HCT116 (cell line): ENCODE results near the gene MAGEB2. TPM values are rescaled to one million over a fixed set of nuclear protein-coding genes. Genes with fewer than 3 reads are reported as not detected.

Experiments
- ATAC-seq: fragments of 200-7000 bp; cut with Tn5 transposase; 2 replicates; pipeline ENCODE4 v1.9.1; 2020; ENCODE audit warnings: mild to moderate bottlenecking, moderate library complexity
- BruUV-seq: library from RNA; stranded (reverse); fragments of 400-500 nt; replicated peaks from 2 replicates; lab custom pipeline; 2021; lab: Mats Ljungman, UMichigan
- CTCF ChIA-PET: fragments of 300-600 bp; sonication (Branson Sonifier 250); formaldehyde crosslinking; loops from one replicate; lab custom pipeline; 2021; ENCODE audit warnings: antibody characterized with exemption; lab: Charles Lee
- POLR2A ChIA-PET: fragments of 300-600, 350-600 bp; sonication (Branson Sonifier 250); formaldehyde crosslinking; loops from one replicate; lab custom pipeline; 2021; ENCODE audit warnings: antibody characterized with exemption; lab: Charles Lee
- RAD21 ChIA-PET, 2 experiments: fragments of 300-600 bp; sonication (Branson Sonifier 250); formaldehyde crosslinking; loops; one replicate each; lab custom pipeline; 2023; ENCODE audit warnings: low total read pairs in 2 of 2; ENCODE audit not compliant: uncharacterized antibody in 2 of 2, unreplicated experiment in 2 of 2, low non-redundant PET in 1 of 2; lab: Charles Lee
- DNase-seq: peaks from one replicate; pipeline ENCODE4 v3.0.0-alpha.2; 2010; ENCODE audit warnings: low read depth, low spot score
- H2AFZ ChIP-seq: fragments of 200-600 bp; shearing (Covaris generic), sonication (generic); 2 replicates; pipeline ENCODE4 v1.6.1; 2017; ENCODE audit warnings: low read depth, mixed run types, mixed read lengths, antibody characterized with exemption, low read length; ENCODE audit not compliant: poor library complexity, severe bottlenecking
- H3K27ac ChIP-seq: 2 replicates; pipeline ENCODE4 v1.5.1; 2012; ENCODE audit warnings: low read depth, low read length
- H3K27me3 ChIP-seq: fragments of 200-600 bp; sonication (generic); 2 replicates; pipeline ENCODE4 v1.6.1; 2016; ENCODE audit warnings: mixed run types, low read length, mixed read lengths; ENCODE audit not compliant: insufficient read depth
- H3K36me3 ChIP-seq, 2 experiments: fragments of 200-500 bp in 1 of 2; fragments of 200-600 bp in 1 of 2; sonication (Bioruptor generic) in 1 of 2; sonication (generic) in 1 of 2; 2 replicates each; pipeline versions ENCODE4 v1.5.1 to v1.6.1; 2014 to 2016; ENCODE audit warnings: low read length in 2 of 2, inconsistent platforms in 1 of 2, mixed read lengths in 1 of 2, mixed run types in 1 of 2; ENCODE audit not compliant: insufficient read depth in 2 of 2, control insufficient read depth in 1 of 2
- H3K4me1 ChIP-seq, 2 experiments: fragments of 200-600 bp in 1 of 2; sonication (generic) in 1 of 2; 2 replicates each; pipeline versions ENCODE4 v1.5.1 to v1.6.1; 2012 to 2017; ENCODE audit warnings: low read length in 2 of 2, inconsistent platforms in 1 of 2, mild to moderate bottlenecking in 1 of 2, mixed read lengths in 1 of 2, mixed run types in 1 of 2, moderate library complexity in 1 of 2; ENCODE audit not compliant: insufficient read depth in 2 of 2, control insufficient read depth in 1 of 2
- H3K4me2 ChIP-seq: fragments of 200-600 bp; sonication (generic); 2 replicates; pipeline ENCODE4 v1.6.1; 2017; ENCODE audit warnings: mixed run types, low read length, mixed read lengths
- H3K4me3 ChIP-seq, 2 experiments: fragments of 200-600 bp in 1 of 2; sonication (generic) in 1 of 2; replicated peaks in 1 of 2; 2 replicates each; pipeline ENCODE4 v1.5.1; 2011 to 2016; ENCODE audit warnings: low read length in 2 of 2, control low read depth in 1 of 2, low read depth in 1 of 2, mild to moderate bottlenecking in 1 of 2, mixed read lengths in 1 of 2, mixed run types in 1 of 2
- H3K79me2 ChIP-seq: fragments of 200-600 bp; sonication (generic); 2 replicates; pipeline ENCODE4 v1.6.1; 2017; ENCODE audit warnings: mild to moderate bottlenecking, mixed run types, low read length, moderate library complexity, mixed read lengths; ENCODE audit not compliant: insufficient read depth
- H3K9ac ChIP-seq: fragments of 200-600 bp; sonication (generic); 2 replicates; pipeline ENCODE4 v1.6.1; 2016; ENCODE audit warnings: low read length, mixed read lengths
- H3K9me2 ChIP-seq: fragments of 200-600 bp; sonication (generic), shearing (Covaris generic); 2 replicates; pipeline ENCODE4 v1.6.1; 2017; ENCODE audit warnings: mixed run types, mild to moderate bottlenecking, moderate library complexity; ENCODE audit not compliant: insufficient read depth
- H3K9me3 ChIP-seq, 2 experiments: fragments of 200-500 bp in 1 of 2; fragments of 200-600 bp in 1 of 2; sonication (Bioruptor generic) in 1 of 2; sonication (generic) in 1 of 2; 2 replicates each; pipeline ENCODE4 v1.6.1; 2014 to 2017; ENCODE audit warnings: low read length in 2 of 2, mixed read lengths in 2 of 2, inconsistent platforms in 1 of 2, low read depth in 1 of 2, mild to moderate bottlenecking in 1 of 2, mixed run types in 1 of 2, moderate library complexity in 1 of 2; ENCODE audit not compliant: control insufficient read depth in 1 of 2, insufficient read depth in 1 of 2
- H4K20me1 ChIP-seq: fragments of 200-600 bp; sonication (generic), shearing (Covaris generic); 2 replicates; pipeline ENCODE4 v1.6.1; 2017; ENCODE audit warnings: mixed run types, mild to moderate bottlenecking, moderate library complexity; ENCODE audit not compliant: insufficient read depth
- CEBPB ChIP-seq: IDR thresholded peaks from 2 replicates; pipeline ENCODE4 v1.6.1; 2012; ENCODE audit warnings: low read depth
- CTCF ChIP-seq, 3 experiments: fragments of 200-600 bp in 1 of 3; sonication (generic) in 1 of 3; IDR thresholded peaks in 2 of 3; conservative IDR thresholded peaks in 1 of 3; 2 replicates each; pipeline ENCODE4 v1.5.1; 2012 to 2017; ENCODE audit warnings: low read depth in 2 of 3, low read length in 2 of 3, antibody characterized with exemption in 1 of 3, borderline replicate concordance in 1 of 3, control low read depth in 1 of 3, mild to moderate bottlenecking in 1 of 3, mixed read lengths in 1 of 3, mixed run types in 1 of 3, moderate library complexity in 1 of 3; ENCODE audit not compliant: insufficient read depth in 1 of 3
- EZH2 ChIP-seq: fragments of 200-600 bp; sonication (generic); IDR thresholded peaks from 2 replicates; pipeline ENCODE4 v1.6.1; 2017; ENCODE audit warnings: antibody characterized with exemption, mixed run types
- EZH2phosphoT487 ChIP-seq: fragments of 200-600 bp; IDR thresholded peaks from 2 replicates; pipeline ENCODE4 v1.6.1; 2018; ENCODE audit warnings: antibody characterized with exemption, borderline replicate concordance
- MAX ChIP-seq: IDR thresholded peaks from 2 replicates; pipeline ENCODE4 v1.6.1; 2012
- POLR2A ChIP-seq: IDR thresholded peaks from 2 replicates; pipeline ENCODE4 v1.7.0; 2011; ENCODE audit warnings: borderline replicate concordance; ENCODE audit not compliant: insufficient read depth, insufficient read length; ENCODE audit errors: extremely low read depth
- SIN3A ChIP-seq: IDR thresholded peaks from 2 replicates; pipeline ENCODE4 v1.6.1; 2012; ENCODE audit warnings: low read depth
- SP1 ChIP-seq: IDR thresholded peaks from 2 replicates; pipeline ENCODE4 v1.6.1; 2012; ENCODE audit warnings: low read depth
- ZFX ChIP-seq: fragments of 450-650 bp; IDR thresholded peaks from 2 replicates; pipeline ENCODE4 v1.6.1; 2017
- intact Hi-C: fragments of 100-400 bp; cut with micrococcal nuclease; formaldehyde crosslinking; loops from 2 replicates; pipeline ENCODE4 v1.10.0; 2022
- total RNA-seq: library from RNA; stranded (reverse); gene quantifications from one replicate; pipeline ENCODE4 v1.2.1, GENCODE V29; 2021; ENCODE audit not compliant: unreplicated experiment
- TF ChIP-seq, protein P1 (sequence below): IDR thresholded peaks from 2 replicates; pipeline ENCODE4 v1.6.1; 2011; ENCODE audit warnings: mild to moderate bottlenecking, low read length, moderate library complexity; ENCODE audit not compliant: insufficient replicate concordance; ENCODE audit errors: extremely low read depth

Gene MAGEB2
- total RNA-seq, 1 experiment from 2014 or later, result 138 TPM

- Histone ChIP-seq H3K4me3 (no peak overlapping the region), H3K4me1 (no peaks in the 10 kb centered on the region), H3K4me2 (no peak overlapping the region), H3K9me3 (no peaks in the 10 kb centered on the region), H3K79me2 (no peaks in the 10 kb centered on the region), H3K9me2 (no peaks in the 10 kb centered on the region), H4K20me1 (no peaks in the 10 kb centered on the region), H3K27me3 (no peaks in the 10 kb centered on the region), H2AFZ (no peak overlapping the region), H3K27ac (no peak overlapping the region), H3K9ac (no peak overlapping the region), H3K36me3 (no peaks in the 10 kb centered on the region)
- intact Hi-C loops, result no loop called here
- ATAC-seq (no peak), DNase-seq (no peak)
- RAD21 ChIA-PET, result no interaction called here
- no TSS peak for BruUV-seq
- POLR2A ChIA-PET, result no interaction called here
- TF ChIP-seq SP1, result no peak
- no peak for TF ChIP-seq CTCF (IDR thresholded peaks at IDR 0.05 in 2 of 3, conservative IDR thresholded peaks at IDR 0.05 in 1 of 3; ENCODE audit: borderline replicate concordance in 1 of 3, insufficient read depth in 1 of 3, low read depth in 2 of 3, low read length in 2 of 3)
- no peak for TF ChIP-seq POLR2A
- TF ChIP-seq MAX, result no peak
- no peak for TF ChIP-seq ZFX
- no peak for TF ChIP-seq EZH2phosphoT487
- no peak for TF ChIP-seq EZH2
- TF ChIP-seq SIN3A, result no peak
- TF ChIP-seq CEBPB, result no peak
- TF ChIP-seq, protein P1, sequence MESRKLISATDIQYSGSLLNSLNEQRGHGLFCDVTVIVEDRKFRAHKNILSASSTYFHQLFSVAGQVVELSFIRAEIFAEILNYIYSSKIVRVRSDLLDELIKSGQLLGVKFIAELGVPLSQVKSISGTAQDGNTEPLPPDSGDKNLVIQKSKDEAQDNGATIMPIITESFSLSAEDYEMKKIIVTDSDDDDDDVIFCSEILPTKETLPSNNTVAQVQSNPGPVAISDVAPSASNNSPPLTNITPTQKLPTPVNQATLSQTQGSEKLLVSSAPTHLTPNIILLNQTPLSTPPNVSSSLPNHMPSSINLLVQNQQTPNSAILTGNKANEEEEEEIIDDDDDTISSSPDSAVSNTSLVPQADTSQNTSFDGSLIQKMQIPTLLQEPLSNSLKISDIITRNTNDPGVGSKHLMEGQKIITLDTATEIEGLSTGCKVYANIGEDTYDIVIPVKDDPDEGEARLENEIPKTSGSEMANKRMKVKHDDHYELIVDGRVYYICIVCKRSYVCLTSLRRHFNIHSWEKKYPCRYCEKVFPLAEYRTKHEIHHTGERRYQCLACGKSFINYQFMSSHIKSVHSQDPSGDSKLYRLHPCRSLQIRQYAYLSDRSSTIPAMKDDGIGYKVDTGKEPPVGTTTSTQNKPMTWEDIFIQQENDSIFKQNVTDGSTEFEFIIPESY, result no peak
- CTCF ChIA-PET, result no interaction called here
These were observed 44.6 kb downstream of the MAGEB2 start for GRCh38 chrX:30259927-30260326.
